Fibroblast of upper back skin (primary cell): ENCODE measurements around the gene RFX8.
"Not testable (repeated sequence)": the region's sequence is repeated elsewhere in the genome, so short reads cannot be mapped to it uniquely, and the experiment has no call there.

Experiments
- DNase-seq: peaks from one replicate; pipeline ENCODE4 v3.0.0-alpha.2; 2013

RFX8 gene

GRCh38 chr2:101485856-101486255 is 10.9 kb upstream of the RFX8 start:
- DNase-seq, result no peak

- DNase-seq, result no peak
Observed at GRCh38 chr2:101480764-101481163, 5.9 kb upstream of the RFX8 start.

- DNase-seq, result no peak
Observed at GRCh38 chr2:101479810-101480209, 4.9 kb upstream of the RFX8 start.

- peak; percentile 25 for DNase-seq
Observed at GRCh38 chr2:101479328-101479727, 4.4 kb upstream of the RFX8 start.

- DNase-seq, result peak; percentile 65
Observed at GRCh38 chr2:101478181-101479001, 3.5 kb upstream of the RFX8 start.

- DNase-seq, result no peak
Observed at GRCh38 chr2:101477556-101477955, 2.6 kb upstream of the RFX8 start.

- DNase-seq, result peak; percentile 11
Observed at GRCh38 chr2:101476605-101477208, 1.8 kb upstream of the RFX8 start.

- peak; percentile 65 for DNase-seq
Observed at GRCh38 chr2:101473911-101474701, 806 bp downstream of the RFX8 start.

GRCh38 chr2:101473591-101473910 is 1.4 kb downstream of the RFX8 start:
- peak; percentile 50 for DNase-seq

- DNase-seq, result no peak
Observed at GRCh38 chr2:101469863-101470262, 5.0 kb downstream of the RFX8 start.

- DNase-seq, result peak; percentile 50
Observed at GRCh38 chr2:101467306-101467705, 7.6 kb downstream of the RFX8 start.

GRCh38 chr2:101466426-101466825 is 8.5 kb downstream of the RFX8 start:
- DNase-seq, result peak; percentile 20

- no peak for DNase-seq
Observed at GRCh38 chr2:101464841-101465240, 10.1 kb downstream of the RFX8 start.

GRCh38 chr2:101463911-101464641 is 10.8 kb downstream of the RFX8 start:
- DNase-seq, result peak; percentile 89

- DNase-seq, result no peak
Observed at GRCh38 chr2:101463421-101463820, 11.5 kb downstream of the RFX8 start.

GRCh38 chr2:101461381-101461780 is 13.5 kb downstream of the RFX8 start:
- DNase-seq, result no peak

GRCh38 chr2:101454408-101454807 is 20.5 kb downstream of the RFX8 start:
- DNase-seq, result not testable (repeated sequence)

- DNase-seq, result no peak
Observed at GRCh38 chr2:101450965-101451364, 23.9 kb downstream of the RFX8 start.

- peak; percentile 89 for DNase-seq
Observed at GRCh38 chr2:101446869-101447268, 28.0 kb downstream of the RFX8 start.

GRCh38 chr2:101442667-101443061 is 32.2 kb downstream of the RFX8 start:
- peak; percentile 22 for DNase-seq

GRCh38 chr2:101442042-101442666 is 32.8 kb downstream of the RFX8 start:
- DNase-seq, result peak; percentile 80

- DNase-seq, result peak; percentile 64
Observed at GRCh38 chr2:101440127-101440738, 34.7 kb downstream of the RFX8 start.
